ENCODE results near the gene TSACC. TPM values are rescaled to one million over a fixed set of nuclear protein-coding genes. Genes with fewer than 3 reads are reported as not detected.
"Not testable (repeated sequence)": the region's sequence is repeated elsewhere in the genome, so short reads cannot be mapped to it uniquely, and the experiment has no call there.

TSACC gene
- total RNA-seq, 1 donor from 2014 or later: not detected

- DNase-seq: no peak
Observed at GRCh38 chr1:156346636-156347035, 8.3 kb downstream of the TSACC start.

GRCh38 chr1:156347331-156347730 is 9.0 kb downstream of the TSACC start:
- DNase-seq: no peak

GRCh38 chr1:156352481-156352880 is 14.2 kb downstream of the TSACC start:
- not testable (repeated sequence) for DNase-seq

- no peak for DNase-seq
Observed at GRCh38 chr1:156356262-156356874, 18.0 kb downstream of the TSACC start.

GRCh38 chr1:156356875-156357534 is 18.7 kb downstream of the TSACC start:
- peak; percentile 59 for DNase-seq

GRCh38 chr1:156357977-156358376 is 19.7 kb downstream of the TSACC start:
- DNase-seq: no peak

GRCh38 chr1:156358641-156359040 is 20.3 kb downstream of the TSACC start:
- DNase-seq: no peak

- DNase-seq: no peak
Observed at GRCh38 chr1:156359249-156359648, 20.9 kb downstream of the TSACC start.

- no peak for DNase-seq
Observed at GRCh38 chr1:156359973-156360372, 21.6 kb downstream of the TSACC start.

- DNase-seq: no peak
Observed at GRCh38 chr1:156360534-156360933, 22.2 kb downstream of the TSACC start.

GRCh38 chr1:156365754-156366153 is 27.4 kb downstream of the TSACC start:
- DNase-seq: no peak

GRCh38 chr1:156366378-156367166 is 28.2 kb downstream of the TSACC start:
- no peak for DNase-seq

GRCh38 chr1:156367383-156368156 is 29.2 kb downstream of the TSACC start:
- no peak for DNase-seq

GRCh38 chr1:156368157-156368658 is 29.9 kb downstream of the TSACC start:
- DNase-seq: no peak

- peak; percentile 34 for DNase-seq
Observed at GRCh38 chr1:156368889-156369684, 30.8 kb downstream of the TSACC start, which contains the start of gene RHBG. RHBG (plus strand) TSS chr1:156369211; CDS start chr1:156369250, 39 bp downstream.

- DNase-seq: not testable (repeated sequence)
Observed at GRCh38 chr1:156369685-156370286, 31.5 kb downstream of the TSACC start.

GRCh38 chr1:156371553-156372264 is 33.4 kb downstream of the TSACC start:
- no peak for DNase-seq

GRCh38 chr1:156372265-156372586 is 33.9 kb downstream of the TSACC start:
- DNase-seq: no peak

GRCh38 chr1:156372876-156373275 is 34.5 kb downstream of the TSACC start:
- DNase-seq: no peak

GRCh38 chr1:156373546-156373945 is 35.2 kb downstream of the TSACC start:
- DNase-seq: no peak
